Measurements from ENCODE around the gene PSME2. TPM values are rescaled to one million over a fixed set of nuclear protein-coding genes. Genes with fewer than 3 reads are reported as not detected.
A peak's percentile ranks its signal among the peaks of the same experiment; 100 is the strongest.

Gene PSME2
- total and polyA plus RNA-seq, 2 of the 13 experiments (the other 11 are each of a cell fraction or from before 2014, with no cell fraction given) = 332 to 716 TPM

DNA sequence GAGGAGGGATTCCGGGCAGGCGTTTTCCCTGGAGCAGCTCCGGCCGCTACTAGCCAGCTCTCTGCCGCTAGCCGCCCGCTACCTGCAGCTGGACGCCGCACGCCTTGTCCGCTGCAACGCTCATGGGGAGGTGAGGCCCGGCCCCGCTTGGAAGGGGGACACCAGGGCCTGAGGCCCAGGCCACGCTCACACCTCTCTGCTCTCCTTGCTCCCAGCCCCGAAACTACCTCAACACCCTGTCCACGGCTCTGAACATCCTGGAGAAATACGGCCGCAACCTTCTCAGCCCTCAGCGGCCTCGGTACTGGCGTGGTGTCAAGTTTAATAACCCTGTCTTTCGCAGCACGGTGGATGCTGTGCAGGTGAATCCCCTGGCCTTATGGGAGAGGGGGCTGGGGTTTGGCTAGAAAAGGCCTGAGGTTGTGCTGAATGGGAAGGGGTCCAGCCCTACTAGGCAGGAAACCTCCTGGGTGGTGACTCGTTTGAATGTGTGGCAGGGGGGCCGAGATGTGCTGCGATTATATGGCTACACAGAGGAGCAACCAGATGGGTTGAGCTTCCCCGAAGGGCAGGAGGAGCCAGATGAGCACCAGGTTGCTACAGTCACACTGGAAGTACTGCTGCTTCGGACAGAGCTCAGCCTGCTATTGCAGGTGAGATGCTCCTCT is 1.5 kb upstream of the PSME2 start (continued):
- TF ChIP-seq ATF5 (CRISPR knock-in tag; IDR thresholded peaks at IDR 0.05; ENCODE audit: low read depth) (peak; percentile 89; the same call in 1 of the 2 replicates), JUNB (CRISPR knock-in tag; IDR thresholded peaks at IDR 0.05; ENCODE audit: borderline replicate concordance) (no peak), TCF7L2 (IDR thresholded peaks at IDR 0.05; ENCODE audit: low read depth, low read length) (no peak), TAF1 (CRISPR knock-in tag; IDR thresholded peaks at IDR 0.05) (peak; percentile 26), SKIL (CRISPR knock-in tag; IDR thresholded peaks at IDR 0.05; ENCODE audit: borderline replicate concordance) (no peak), ZNF713 (CRISPR knock-in tag; IDR thresholded peaks at IDR 0.05) (peak; percentile 61; the same call in 1 of the 2 replicates), SAFB2 (CRISPR knock-in tag; IDR thresholded peaks at IDR 0.05; ENCODE audit: borderline replicate concordance, low read depth) (peak; percentile 56; the same call in 1 of the 2 replicates), SNAPC4 (CRISPR knock-in tag; IDR thresholded peaks at IDR 0.05) (no peak), ATF7-NPFF (CRISPR knock-in tag; IDR thresholded peaks at IDR 0.05; ENCODE audit: low read depth) (peak; percentile 18; the same call in 1 of the 2 replicates), ZNF781 (CRISPR knock-in tag; IDR thresholded peaks at IDR 0.05; ENCODE audit: borderline replicate concordance, not compliant biosample characterization) (peak; percentile 75), ZNF432 (CRISPR knock-in tag; IDR thresholded peaks at IDR 0.05; ENCODE audit: borderline replicate concordance) (no peak), ZNF598 (CRISPR knock-in tag; IDR thresholded peaks at IDR 0.05; ENCODE audit: borderline replicate concordance) (peak; percentile 93), ZFP36L1 (CRISPR knock-in tag; IDR thresholded peaks at IDR 0.05) (no peak), HNRNPL (IDR thresholded peaks at IDR 0.05; ENCODE audit: low read depth, low read length) (no peak), PRPF4 (IDR thresholded peaks at IDR 0.05; ENCODE audit: low read depth, low read length, poor library complexity, severe bottlenecking) (no peak)
- TF ChIP-seq, protein P1, sequence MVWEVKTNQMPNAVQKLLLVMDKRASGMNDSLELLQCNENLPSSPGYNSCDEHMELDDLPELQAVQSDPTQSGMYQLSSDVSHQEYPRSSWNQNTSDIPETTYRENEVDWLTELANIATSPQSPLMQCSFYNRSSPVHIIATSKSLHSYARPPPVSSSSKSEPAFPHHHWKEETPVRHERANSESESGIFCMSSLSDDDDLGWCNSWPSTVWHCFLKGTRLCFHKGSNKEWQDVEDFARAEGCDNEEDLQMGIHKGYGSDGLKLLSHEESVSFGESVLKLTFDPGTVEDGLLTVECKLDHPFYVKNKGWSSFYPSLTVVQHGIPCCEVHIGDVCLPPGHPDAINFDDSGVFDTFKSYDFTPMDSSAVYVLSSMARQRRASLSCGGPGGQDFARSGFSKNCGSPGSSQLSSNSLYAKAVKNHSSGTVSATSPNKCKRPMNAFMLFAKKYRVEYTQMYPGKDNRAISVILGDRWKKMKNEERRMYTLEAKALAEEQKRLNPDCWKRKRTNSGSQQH (CRISPR knock-in tag; IDR thresholded peaks at IDR 0.05; ENCODE audit: low read depth) = no peak
